Measurements from ENCODE around the gene HDAC3.
A peak's percentile ranks its signal among the peaks of the same experiment; 100 is the strongest.

HDAC3 gene

DNA sequence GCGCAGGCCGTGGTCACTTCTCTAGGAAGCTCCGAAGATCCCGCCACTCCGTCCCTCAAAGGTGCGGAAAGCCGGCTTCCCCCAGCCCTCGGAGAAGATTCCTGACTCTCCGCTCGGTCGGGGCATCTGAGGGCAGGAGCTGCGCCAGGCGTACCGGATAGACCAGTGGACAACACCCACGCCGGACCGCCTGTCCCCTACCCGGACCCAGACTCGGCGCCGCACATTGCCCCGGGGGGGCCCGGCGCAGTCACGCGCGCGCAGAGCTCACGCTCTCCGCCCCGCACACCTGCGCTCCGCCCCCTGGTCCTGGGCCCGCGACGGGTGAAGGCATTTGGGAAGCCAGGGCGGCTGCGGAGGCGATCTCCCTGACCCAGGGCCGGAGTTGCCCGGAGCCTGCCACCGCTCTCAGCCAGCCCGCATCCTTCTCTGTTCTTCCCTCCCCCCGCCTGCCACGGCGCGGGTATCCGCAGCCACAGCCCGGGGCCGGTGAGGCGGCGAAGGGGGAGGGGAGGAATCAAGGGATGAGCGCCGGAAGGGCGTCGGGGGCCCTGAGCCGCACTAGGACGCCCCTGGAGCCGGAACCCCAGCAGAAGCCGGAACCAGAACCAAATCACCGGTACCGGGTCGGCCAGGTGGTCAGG lies 596 bp upstream of the HDAC3 start (continued):
- TF ChIP-seq ZNF391 (tag by site-specific recombination; IDR thresholded peaks at IDR 0.05; ENCODE audit: borderline replicate concordance, low read depth), result no peak
- TF ChIP-seq ZFHX2 (tag by site-specific recombination; conservative IDR thresholded peaks at IDR 0.05), result peak; percentile 53
- TF ChIP-seq KLF10 (tag by site-specific recombination; IDR thresholded peaks at IDR 0.05), result no peak
- TF ChIP-seq ZBTB10 (tag by site-specific recombination; IDR thresholded peaks at IDR 0.05), result no peak
- TF ChIP-seq ZNF23 (tag by site-specific recombination; IDR thresholded peaks at IDR 0.05; ENCODE audit: borderline replicate concordance), result no peak
- no peak for TF ChIP-seq MYNN (tag by site-specific recombination; IDR thresholded peaks at IDR 0.05; ENCODE audit: borderline replicate concordance)
- TF ChIP-seq ZNF548 (tag by site-specific recombination; IDR thresholded peaks at IDR 0.05), result no peak
- no peak for TF ChIP-seq ZBTB7A (tag by site-specific recombination; IDR thresholded peaks at IDR 0.05; ENCODE audit: low read depth)
- TF ChIP-seq ZSCAN30 (tag by site-specific recombination; IDR thresholded peaks at IDR 0.05), result no peak
- peak; percentile 20; the same call in 1 of the 2 replicates for TF ChIP-seq EGR2 (tag by site-specific recombination; IDR thresholded peaks at IDR 0.05; ENCODE audit: low read depth)
- TF ChIP-seq ZNF114 (tag by site-specific recombination; IDR thresholded peaks at IDR 0.05), result no peak
- no peak for TF ChIP-seq WT1 (tag by site-specific recombination; IDR thresholded peaks at IDR 0.05)
- TF ChIP-seq ZNF18 (tag by site-specific recombination; IDR thresholded peaks at IDR 0.05), result no peak
- no peak for TF ChIP-seq ZNF561 (tag by site-specific recombination; IDR thresholded peaks at IDR 0.05; ENCODE audit: borderline replicate concordance)
- TF ChIP-seq ZNF19 (tag by site-specific recombination; IDR thresholded peaks at IDR 0.05; ENCODE audit: low read depth), result no peak
- TF ChIP-seq ZNF354C (tag by site-specific recombination; IDR thresholded peaks at IDR 0.05; ENCODE audit: borderline replicate concordance, low read depth), result no peak
- TF ChIP-seq SP2 (tag by site-specific recombination; IDR thresholded peaks at IDR 0.05), result peak; percentile 43
- TF ChIP-seq, protein P1, sequence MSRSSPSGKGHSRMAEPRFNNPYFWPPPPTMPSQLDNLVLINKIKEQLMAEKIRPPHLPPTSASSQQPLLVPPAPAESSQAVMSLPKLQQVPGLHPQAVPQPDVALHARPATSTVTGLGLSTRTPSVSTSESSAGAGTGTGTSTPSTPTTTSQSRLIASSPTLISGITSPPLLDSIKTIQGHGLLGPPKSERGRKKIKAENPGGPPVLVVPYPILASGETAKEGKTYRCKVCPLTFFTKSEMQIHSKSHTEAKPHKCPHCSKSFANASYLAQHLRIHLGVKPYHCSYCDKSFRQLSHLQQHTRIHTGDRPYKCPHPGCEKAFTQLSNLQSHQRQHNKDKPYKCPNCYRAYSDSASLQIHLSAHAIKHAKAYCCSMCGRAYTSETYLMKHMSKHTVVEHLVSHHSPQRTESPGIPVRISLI (tag by site-specific recombination; IDR thresholded peaks at IDR 0.05), result no peak
- TF ChIP-seq, protein P2, sequence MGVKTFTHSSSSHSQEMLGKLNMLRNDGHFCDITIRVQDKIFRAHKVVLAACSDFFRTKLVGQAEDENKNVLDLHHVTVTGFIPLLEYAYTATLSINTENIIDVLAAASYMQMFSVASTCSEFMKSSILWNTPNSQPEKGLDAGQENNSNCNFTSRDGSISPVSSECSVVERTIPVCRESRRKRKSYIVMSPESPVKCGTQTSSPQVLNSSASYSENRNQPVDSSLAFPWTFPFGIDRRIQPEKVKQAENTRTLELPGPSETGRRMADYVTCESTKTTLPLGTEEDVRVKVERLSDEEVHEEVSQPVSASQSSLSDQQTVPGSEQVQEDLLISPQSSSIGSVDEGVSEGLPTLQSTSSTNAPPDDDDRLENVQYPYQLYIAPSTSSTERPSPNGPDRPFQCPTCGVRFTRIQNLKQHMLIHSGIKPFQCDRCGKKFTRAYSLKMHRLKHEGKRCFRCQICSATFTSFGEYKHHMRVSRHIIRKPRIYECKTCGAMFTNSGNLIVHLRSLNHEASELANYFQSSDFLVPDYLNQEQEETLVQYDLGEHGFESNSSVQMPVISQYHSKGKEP (tag by site-specific recombination; IDR thresholded peaks at IDR 0.05), result no peak
- 0 out of 2 replicates have a peak, but pooled peaks have one; percentile 37 for TF ChIP-seq ZBTB8A (tag by site-specific recombination; IDR thresholded peaks at IDR 0.05)
- no peak for TF ChIP-seq ZNF571 (tag by site-specific recombination; IDR thresholded peaks at IDR 0.05)
- TF ChIP-seq, protein P3, sequence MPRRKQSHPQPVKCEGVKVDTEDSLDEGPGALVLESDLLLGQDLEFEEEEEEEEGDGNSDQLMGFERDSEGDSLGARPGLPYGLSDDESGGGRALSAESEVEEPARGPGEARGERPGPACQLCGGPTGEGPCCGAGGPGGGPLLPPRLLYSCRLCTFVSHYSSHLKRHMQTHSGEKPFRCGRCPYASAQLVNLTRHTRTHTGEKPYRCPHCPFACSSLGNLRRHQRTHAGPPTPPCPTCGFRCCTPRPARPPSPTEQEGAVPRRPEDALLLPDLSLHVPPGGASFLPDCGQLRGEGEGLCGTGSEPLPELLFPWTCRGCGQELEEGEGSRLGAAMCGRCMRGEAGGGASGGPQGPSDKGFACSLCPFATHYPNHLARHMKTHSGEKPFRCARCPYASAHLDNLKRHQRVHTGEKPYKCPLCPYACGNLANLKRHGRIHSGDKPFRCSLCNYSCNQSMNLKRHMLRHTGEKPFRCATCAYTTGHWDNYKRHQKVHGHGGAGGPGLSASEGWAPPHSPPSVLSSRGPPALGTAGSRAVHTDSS (tag by site-specific recombination; IDR thresholded peaks at IDR 0.05), result no peak
- TF ChIP-seq ZNF223 (tag by site-specific recombination; IDR thresholded peaks at IDR 0.05), result no peak
- TF ChIP-seq ZNF707 (tag by site-specific recombination; IDR thresholded peaks at IDR 0.05), result no peak
- no peak for TF ChIP-seq ZNF776 (tag by site-specific recombination; IDR thresholded peaks at IDR 0.05; ENCODE audit: borderline replicate concordance)
- TF ChIP-seq ZNF768 (tag by site-specific recombination; IDR thresholded peaks at IDR 0.05), result no peak
- TF ChIP-seq, protein P4, sequence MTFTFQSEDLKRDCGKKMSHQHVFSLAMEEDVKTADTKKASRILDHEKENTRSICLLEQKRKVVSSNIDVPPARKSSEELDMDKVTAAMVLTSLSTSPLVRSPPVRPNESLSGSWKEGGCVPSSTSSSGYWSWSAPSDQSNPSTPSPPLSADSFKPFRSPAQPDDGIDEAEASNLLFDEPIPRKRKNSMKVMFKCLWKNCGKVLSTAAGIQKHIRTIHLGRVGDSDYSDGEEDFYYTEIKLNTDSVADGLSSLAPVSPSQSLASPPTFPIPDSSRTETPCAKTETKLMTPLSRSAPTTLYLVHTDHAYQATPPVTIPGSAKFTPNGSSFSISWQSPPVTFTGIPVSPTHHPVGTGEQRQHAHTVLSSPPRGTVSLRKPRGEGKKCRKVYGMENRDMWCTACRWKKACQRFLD (tag by site-specific recombination; IDR thresholded peaks at IDR 0.05), result 0 out of 2 replicates have a peak, but pooled peaks have one; percentile 10
- no peak for TF ChIP-seq ZNF350 (tag by site-specific recombination; IDR thresholded peaks at IDR 0.05)
- TF ChIP-seq ZNF112 (tag by site-specific recombination; IDR thresholded peaks at IDR 0.05), result no peak
- no peak for TF ChIP-seq ZNF555 (tag by site-specific recombination; conservative IDR thresholded peaks at IDR 0.05)
- no peak for TF ChIP-seq ZNF121 (tag by site-specific recombination; IDR thresholded peaks at IDR 0.05)
- no peak for TF ChIP-seq SCRT2 (tag by site-specific recombination; IDR thresholded peaks at IDR 0.05)

Measured in HEK293 (cell line).